ENCODE data around the gene KIF4B. TPM values are rescaled to one million over a fixed set of nuclear protein-coding genes. Genes with fewer than 3 reads are reported as not detected.
"Not testable (repeated sequence)": the region's sequence is repeated elsewhere in the genome, so short reads cannot be mapped to it uniquely, and the experiment has no call there.

The KIF4B gene
- total RNA-seq, 4 donors from 2014 or later, result not detected

DNA sequence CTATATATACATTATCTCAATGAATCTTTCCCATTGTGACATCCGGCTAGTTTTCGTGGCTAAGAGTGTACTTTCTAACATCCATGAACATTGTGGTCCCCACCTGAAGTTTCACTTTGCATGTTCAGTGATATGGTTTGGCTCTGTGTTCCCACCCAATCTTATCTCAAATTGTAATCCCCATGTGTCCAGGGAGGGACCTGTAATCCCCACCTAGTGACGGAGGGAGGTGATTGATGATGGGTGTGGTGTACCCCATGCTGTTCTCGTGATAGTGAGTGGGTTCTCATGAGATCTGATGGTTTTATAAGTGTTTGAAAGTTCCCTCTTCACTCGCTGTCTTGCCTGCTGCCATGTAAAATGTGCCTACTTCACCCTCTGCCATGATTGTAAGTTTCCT is 44.6 kb upstream of the KIF4B start:
- H3K27ac ChIP-seq, result no peak overlapping the region
- TF ChIP-seq, protein P1, sequence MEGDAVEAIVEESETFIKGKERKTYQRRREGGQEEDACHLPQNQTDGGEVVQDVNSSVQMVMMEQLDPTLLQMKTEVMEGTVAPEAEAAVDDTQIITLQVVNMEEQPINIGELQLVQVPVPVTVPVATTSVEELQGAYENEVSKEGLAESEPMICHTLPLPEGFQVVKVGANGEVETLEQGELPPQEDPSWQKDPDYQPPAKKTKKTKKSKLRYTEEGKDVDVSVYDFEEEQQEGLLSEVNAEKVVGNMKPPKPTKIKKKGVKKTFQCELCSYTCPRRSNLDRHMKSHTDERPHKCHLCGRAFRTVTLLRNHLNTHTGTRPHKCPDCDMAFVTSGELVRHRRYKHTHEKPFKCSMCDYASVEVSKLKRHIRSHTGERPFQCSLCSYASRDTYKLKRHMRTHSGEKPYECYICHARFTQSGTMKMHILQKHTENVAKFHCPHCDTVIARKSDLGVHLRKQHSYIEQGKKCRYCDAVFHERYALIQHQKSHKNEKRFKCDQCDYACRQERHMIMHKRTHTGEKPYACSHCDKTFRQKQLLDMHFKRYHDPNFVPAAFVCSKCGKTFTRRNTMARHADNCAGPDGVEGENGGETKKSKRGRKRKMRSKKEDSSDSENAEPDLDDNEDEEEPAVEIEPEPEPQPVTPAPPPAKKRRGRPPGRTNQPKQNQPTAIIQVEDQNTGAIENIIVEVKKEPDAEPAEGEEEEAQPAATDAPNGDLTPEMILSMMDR (IDR thresholded peaks at IDR 0.05), result no peak
- TF ChIP-seq POLR2A (IDR thresholded peaks at IDR 0.05), result no peak
- no peaks in the 10 kb centered on the region for H3K27me3 ChIP-seq
- no peak overlapping the region for H3K4me3 ChIP-seq (replicated peaks in 1 of 3)
- H3K4me1 ChIP-seq, result no peaks in the 10 kb centered on the region
- WGBS, 2 donors, result 93 to 95% methylated on average over 5 of the region's 5 CpGs
- H3K36me3 ChIP-seq, result peaks cover 10 to 13% of the 10 kb centered on the region in 2 donors
- intact Hi-C loops (cut with DNase I), result no loop called here
- DNase-seq, result no peak
- no peaks in the 10 kb centered on the region for H3K9me3 ChIP-seq

- H3K36me3 ChIP-seq, result peaks cover 10 to 13% of the 10 kb centered on the region in 2 donors
- no peaks in the 10 kb centered on the region for H3K27me3 ChIP-seq
- H3K27ac ChIP-seq, result no peak overlapping the region
- H3K9me3 ChIP-seq, result no peaks in the 10 kb centered on the region
- DNase-seq, result no peak
- intact Hi-C loops (cut with DNase I), result no loop called here
- no peaks in the 10 kb centered on the region for H3K4me1 ChIP-seq
- no peak for TF ChIP-seq POLR2A (IDR thresholded peaks at IDR 0.05)
- TF ChIP-seq, protein P1 (IDR thresholded peaks at IDR 0.05), result no peak
- no peak overlapping the region for H3K4me3 ChIP-seq (replicated peaks in 1 of 3)
Observed at GRCh38 chr5:154970759-154971158, 42.8 kb upstream of the KIF4B start.

DNA sequence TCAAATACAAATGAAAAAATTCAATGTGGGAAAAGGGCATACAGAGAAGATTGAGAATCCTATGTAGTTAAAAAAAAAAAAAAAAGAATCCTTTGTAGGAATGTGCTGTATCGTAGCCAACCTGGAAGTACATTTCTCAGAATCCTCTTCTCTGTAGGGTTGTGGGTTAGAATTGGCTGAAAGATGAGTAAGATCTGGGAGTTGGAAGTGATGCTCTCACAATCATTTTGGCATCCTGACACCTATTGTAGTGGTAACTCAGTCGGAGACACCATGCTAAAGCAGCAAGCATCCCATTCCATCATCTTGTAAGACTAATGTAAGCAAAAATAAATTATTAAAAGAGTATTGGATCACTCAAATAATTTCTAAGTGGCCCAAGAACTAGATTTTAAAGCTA is 42.1 kb upstream of the KIF4B start:
- intact Hi-C loops (cut with DNase I), result no loop called here
- Histone ChIP-seq H3K27me3 (no peaks in the 10 kb centered on the region), H3K4me1 (no peaks in the 10 kb centered on the region), H3K4me3 (replicated peaks in 1 of 3) (no peak overlapping the region), H3K9me3 (no peaks in the 10 kb centered on the region), H3K27ac (no peak overlapping the region), H3K36me3 (peaks cover 8 to 12% of the 10 kb centered on the region in 2 donors)
- no peak for TF ChIP-seq POLR2A (IDR thresholded peaks at IDR 0.05)
- TF ChIP-seq, protein P1 (IDR thresholded peaks at IDR 0.05), result no peak
- 80 to 82% methylated on average over 2 of the region's 2 CpGs for WGBS, 2 donors
- DNase-seq, result no peak

- H3K27ac ChIP-seq, result no peak overlapping the region
- peak in 1 of 2 donors; percentile 2 for DNase-seq
- H3K4me1 ChIP-seq, result no peaks in the 10 kb centered on the region
- H3K9me3 ChIP-seq, result no peaks in the 10 kb centered on the region
- no peaks in the 10 kb centered on the region for H3K27me3 ChIP-seq
- no peak overlapping the region for H3K4me3 ChIP-seq (replicated peaks in 1 of 3)
- intact Hi-C loops (cut with DNase I), result no loop called here
- H3K36me3 ChIP-seq, result peaks cover 0 to 1% of the 10 kb centered on the region in 2 donors
- no peak for TF ChIP-seq POLR2A (IDR thresholded peaks at IDR 0.05)
- TF ChIP-seq, protein P1 (IDR thresholded peaks at IDR 0.05), result peak in 3 of 6 experiments; percentile 10 to 47 (median 21)
- WGBS, 2 donors, result 60 to 69% methylated on average over 2 of the region's 2 CpGs
Observed at GRCh38 chr5:154972476-154973080, 41.0 kb upstream of the KIF4B start.

GRCh38 chr5:154976082-154976481 is 37.5 kb upstream of the KIF4B start:
- H3K4me3 ChIP-seq (replicated peaks in 1 of 3); intact Hi-C loops (cut with DNase I); H3K36me3 ChIP-seq; H3K4me1 ChIP-seq; H3K27me3 ChIP-seq; H3K27ac ChIP-seq; DNase-seq; H3K9me3 ChIP-seq: not testable (repeated sequence)
- WGBS, 2 donors, result 95 to 98% methylated on average over 9 of the region's 9 CpGs
